Smooth muscle cell of trachea (primary cell): Measurements from ENCODE around the gene AHCYL1. TPM values are rescaled to one million over a fixed set of nuclear protein-coding genes. Genes with fewer than 3 reads are reported as not detected.

Experiments used
- total RNA-seq: library from RNA; depleted of rRNA; stranded (reverse); fragments of >200 nt; gene quantifications from 2 replicates; pipeline ENCODE4 v1.2.1, GENCODE V29; 2014

The AHCYL1 gene
- 49.6 and 88.3 TPM in 2 replicates for total RNA-seq

DNA sequence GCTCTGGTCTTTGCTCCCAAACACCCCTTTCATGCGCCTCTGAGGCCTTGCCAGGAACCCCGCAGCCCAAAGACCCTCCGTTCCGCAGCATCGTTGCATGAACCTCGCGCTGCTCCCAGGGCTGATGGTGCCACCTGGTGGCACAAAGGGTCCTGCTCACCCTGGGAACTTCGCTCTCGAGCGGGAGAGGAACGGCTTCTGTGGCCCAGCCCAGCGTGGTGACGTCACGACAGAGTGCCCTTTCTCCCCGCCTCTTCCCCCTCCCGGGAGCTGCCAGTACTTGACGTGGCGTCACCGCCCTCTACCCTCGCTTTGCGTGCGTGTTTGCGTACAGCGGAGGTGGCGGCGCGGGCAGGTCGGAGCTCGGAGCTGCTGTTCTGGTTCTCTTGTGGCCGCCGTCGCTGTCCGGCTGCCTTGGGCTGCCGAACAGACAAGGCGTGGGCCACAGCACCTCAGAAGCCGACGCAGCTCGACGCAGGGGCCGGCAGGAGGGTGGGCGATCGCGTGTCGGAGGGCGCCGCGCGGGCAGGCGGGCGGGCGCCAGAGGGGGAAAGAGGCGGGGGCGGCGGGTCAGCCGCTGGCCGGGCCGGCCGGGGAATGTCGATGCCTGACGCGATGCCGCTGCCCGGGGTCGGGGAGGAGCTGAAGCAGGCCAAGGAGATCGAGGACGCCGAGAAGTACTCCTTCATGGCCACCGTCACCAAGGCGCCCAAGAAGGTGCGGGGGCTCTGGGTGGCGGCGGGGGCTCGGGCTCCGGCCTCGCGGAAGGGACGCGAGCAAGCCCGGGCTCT lies at the start of gene AHCYL1:
Gene AHCYL1, plus strand, starts transcription at position 310 of the 791 bp plus-strand sequence. Its CDS starts 288 bp downstream, at position 598.

DNA sequence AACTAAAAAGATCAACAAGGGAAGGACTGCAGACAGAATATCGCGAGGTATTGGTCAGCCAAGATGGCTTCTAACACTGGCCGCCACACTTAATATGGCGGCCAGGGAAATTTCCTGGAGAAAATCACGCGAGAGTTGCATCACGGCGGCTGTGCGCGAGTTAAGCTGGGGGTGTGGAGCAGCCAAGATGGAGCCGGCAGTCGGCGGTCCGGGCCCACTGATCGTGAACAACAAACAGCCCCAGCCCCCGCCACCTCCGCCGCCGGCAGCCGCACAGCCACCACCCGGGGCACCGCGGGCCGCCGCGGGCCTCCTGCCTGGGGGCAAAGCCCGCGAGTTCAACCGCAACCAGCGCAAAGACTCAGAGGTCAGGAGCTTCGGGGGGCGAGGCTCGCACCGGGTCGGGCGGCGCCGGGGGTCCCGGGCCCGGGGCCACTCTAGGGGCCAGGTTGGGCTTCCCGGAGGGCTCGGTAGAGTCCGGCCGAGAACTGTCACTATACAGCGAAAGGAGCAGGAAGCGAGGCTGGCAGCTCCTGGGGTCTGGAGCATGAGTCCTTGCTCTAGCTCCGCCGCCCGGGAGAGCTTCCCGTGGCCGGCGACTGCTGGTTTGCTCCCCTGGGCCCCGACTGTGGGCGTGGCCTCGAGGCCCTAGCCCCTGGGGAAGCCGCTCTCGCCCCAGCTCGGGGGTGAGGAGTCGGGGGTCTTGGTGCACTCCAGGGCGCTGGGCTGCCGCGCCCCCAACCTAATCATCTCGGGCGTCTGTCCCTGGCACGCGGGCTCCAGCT lies 50.1 kb downstream of the AHCYL1 start, which contains the start of gene STRIP1:
Gene STRIP1, plus strand, starts transcription at position 174 of the 785 bp plus-strand sequence. Its CDS starts 14 bp downstream, at position 188.

DNA sequence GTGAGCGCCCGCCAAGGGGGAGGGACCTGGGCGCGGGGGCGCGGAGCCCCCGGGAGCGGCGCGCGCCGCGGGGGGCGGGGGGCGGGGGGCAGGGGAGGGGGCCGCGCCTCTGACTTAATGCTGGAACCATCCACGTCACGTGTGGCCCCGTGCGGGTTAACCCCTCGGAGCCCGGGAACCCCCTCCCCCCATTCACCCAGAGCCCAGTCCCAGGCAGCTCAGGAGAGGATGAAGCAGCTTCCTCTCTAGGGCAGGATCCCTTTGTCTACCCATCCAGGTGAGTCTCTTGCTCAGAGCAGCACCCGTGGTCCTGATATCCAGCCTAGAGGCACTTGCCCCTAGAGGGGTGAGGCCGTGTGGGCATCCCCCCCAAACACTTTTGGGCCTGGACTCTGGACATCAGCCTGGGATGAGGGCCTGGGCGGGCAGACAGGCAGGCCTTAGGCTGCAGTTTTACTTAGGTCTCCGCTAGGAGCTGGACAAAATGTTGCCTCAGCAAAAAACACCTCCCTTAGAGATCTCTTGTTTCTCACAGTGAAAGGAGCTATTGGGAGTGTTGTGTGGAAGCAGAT lies 86.2 kb downstream of the AHCYL1 start, which contains the start of gene ALX3:
Gene ALX3, minus strand, starts transcription at position 2 of the 572 bp plus-strand sequence. CDS start 60 bp downstream, outside the sequence.

Other genes starting within 250 kb of the AHCYL1 start
- 59.6 and 142 TPM in 2 replicates for gene GSTM3, start 243.7 kb upstream of the AHCYL1 start, total RNA-seq
- gene EPS8L3, start 220.8 kb upstream of the AHCYL1 start, total RNA-seq, result not detected in 2 replicates
- gene CSF1, start 73.9 kb upstream of the AHCYL1 start, total RNA-seq, result 64.7 and 88.5 TPM in 2 replicates
- gene STRIP1, start 49.9 kb downstream of the AHCYL1 start, total RNA-seq, result 43.8 and 58.4 TPM in 2 replicates
- gene ALX3, start 85.9 kb downstream of the AHCYL1 start, total RNA-seq, result not detected in 2 replicates
- gene UBL4B, start 127.7 kb downstream of the AHCYL1 start, total RNA-seq, result under 0.01 TPM in 1 of 2 replicates, not detected in the other
- gene SLC6A17, start 165.7 kb downstream of the AHCYL1 start, total RNA-seq, result 0.29 and 0.33 TPM in 2 replicates
- 2.6 and 8.6 TPM in 2 replicates for gene KCNC4, start 225.5 kb downstream of the AHCYL1 start, total RNA-seq